Measurements from ENCODE around the gene PRG2. TPM values are rescaled to one million over a fixed set of nuclear protein-coding genes. Genes with fewer than 3 reads are reported as not detected.
A peak's percentile ranks its signal among the peaks of the same experiment; 100 is the strongest.

Gene PRG2
- total and polyA plus RNA-seq, 9 of the 15 experiments (the other 6 are each of a cell fraction or from before 2014, with no cell fraction given) = 1.8 to 78.0 (median 26.6) TPM

DNA sequence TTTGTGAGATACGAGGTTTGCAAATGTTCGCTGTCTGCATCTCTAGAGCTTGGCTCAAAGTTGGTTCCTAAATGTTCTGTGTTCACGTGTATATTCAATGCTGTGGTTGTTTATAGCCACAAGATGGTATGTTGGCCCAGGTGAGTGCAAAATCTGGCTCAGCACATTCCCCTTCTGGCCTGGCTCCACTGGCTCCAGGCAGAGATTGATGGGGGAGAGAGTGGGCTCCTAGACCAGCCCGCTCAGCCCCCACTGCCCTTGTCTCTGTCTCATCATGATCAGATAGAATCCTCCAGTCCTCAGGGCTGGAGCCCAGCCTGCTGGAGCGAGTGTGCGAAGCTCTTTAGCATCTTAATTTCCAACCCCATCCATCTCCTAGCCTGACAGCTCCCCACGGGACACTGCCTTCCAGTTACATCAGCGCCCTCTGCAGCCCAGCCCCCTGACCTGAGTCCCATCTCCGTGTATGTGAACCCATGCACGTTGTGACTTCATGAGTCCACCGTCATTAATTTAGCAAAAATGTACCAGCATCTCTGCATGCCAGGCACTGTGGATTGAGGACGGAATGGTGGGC is 50.3 kb downstream of the PRG2 start (continued):
- TF ChIP-seq, protein P1, sequence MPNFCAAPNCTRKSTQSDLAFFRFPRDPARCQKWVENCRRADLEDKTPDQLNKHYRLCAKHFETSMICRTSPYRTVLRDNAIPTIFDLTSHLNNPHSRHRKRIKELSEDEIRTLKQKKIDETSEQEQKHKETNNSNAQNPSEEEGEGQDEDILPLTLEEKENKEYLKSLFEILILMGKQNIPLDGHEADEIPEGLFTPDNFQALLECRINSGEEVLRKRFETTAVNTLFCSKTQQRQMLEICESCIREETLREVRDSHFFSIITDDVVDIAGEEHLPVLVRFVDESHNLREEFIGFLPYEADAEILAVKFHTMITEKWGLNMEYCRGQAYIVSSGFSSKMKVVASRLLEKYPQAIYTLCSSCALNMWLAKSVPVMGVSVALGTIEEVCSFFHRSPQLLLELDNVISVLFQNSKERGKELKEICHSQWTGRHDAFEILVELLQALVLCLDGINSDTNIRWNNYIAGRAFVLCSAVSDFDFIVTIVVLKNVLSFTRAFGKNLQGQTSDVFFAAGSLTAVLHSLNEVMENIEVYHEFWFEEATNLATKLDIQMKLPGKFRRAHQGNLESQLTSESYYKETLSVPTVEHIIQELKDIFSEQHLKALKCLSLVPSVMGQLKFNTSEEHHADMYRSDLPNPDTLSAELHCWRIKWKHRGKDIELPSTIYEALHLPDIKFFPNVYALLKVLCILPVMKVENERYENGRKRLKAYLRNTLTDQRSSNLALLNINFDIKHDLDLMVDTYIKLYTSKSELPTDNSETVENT (CRISPR knock-in tag; IDR thresholded peaks at IDR 0.05) = peak; percentile 27; the same call in 1 of the 2 replicates
- TF ChIP-seq, protein P2, sequence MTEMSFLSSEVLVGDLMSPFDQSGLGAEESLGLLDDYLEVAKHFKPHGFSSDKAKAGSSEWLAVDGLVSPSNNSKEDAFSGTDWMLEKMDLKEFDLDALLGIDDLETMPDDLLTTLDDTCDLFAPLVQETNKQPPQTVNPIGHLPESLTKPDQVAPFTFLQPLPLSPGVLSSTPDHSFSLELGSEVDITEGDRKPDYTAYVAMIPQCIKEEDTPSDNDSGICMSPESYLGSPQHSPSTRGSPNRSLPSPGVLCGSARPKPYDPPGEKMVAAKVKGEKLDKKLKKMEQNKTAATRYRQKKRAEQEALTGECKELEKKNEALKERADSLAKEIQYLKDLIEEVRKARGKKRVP (CRISPR knock-in tag; IDR thresholded peaks at IDR 0.05) = no peak
- TF ChIP-seq SAFB2 (IDR thresholded peaks at IDR 0.05; ENCODE audit: borderline replicate concordance, low read depth, low read length, severe bottlenecking) (no peak), ESRRB (CRISPR knock-in tag; IDR thresholded peaks at IDR 0.05; ENCODE audit: borderline replicate concordance) (no peak), CTBP1 (IDR thresholded peaks at IDR 0.05; ENCODE audit: borderline replicate concordance) (peak; percentile 87), RHOXF2B (CRISPR knock-in tag; conservative IDR thresholded peaks at IDR 0.05) (no peak), PYGO2 (tag; IDR thresholded peaks at IDR 0.05) (no peak), SRSF3 (IDR thresholded peaks at IDR 0.05; ENCODE audit: insufficient read depth, low read length) (no peak), TGIF2 (CRISPR knock-in tag; IDR thresholded peaks at IDR 0.05) (no peak), RERE (CRISPR knock-in tag; IDR thresholded peaks at IDR 0.05; ENCODE audit: borderline replicate concordance) (no peak), MTA3 (IDR thresholded peaks at IDR 0.05; ENCODE audit: borderline replicate concordance) (peak; percentile 45; the same call in 1 of the 2 replicates), HDAC8 (tag; IDR thresholded peaks at IDR 0.05) (no peak), XRCC3 (IDR thresholded peaks at IDR 0.05) (no peak), TRIM28 (IDR thresholded peaks at IDR 0.05) (no peak), MAFK (IDR thresholded peaks at IDR 0.05; ENCODE audit: low read length) (no peak), MTA1 (IDR thresholded peaks at IDR 0.05; ENCODE audit: borderline replicate concordance) (no peak), SIX5 (IDR thresholded peaks at IDR 0.05; ENCODE audit: borderline replicate concordance in 1 of 2, insufficient read depth in 1 of 2, low read depth in 1 of 2, low read length in 2 of 2) (no peak)
- TF ChIP-seq, protein P3, sequence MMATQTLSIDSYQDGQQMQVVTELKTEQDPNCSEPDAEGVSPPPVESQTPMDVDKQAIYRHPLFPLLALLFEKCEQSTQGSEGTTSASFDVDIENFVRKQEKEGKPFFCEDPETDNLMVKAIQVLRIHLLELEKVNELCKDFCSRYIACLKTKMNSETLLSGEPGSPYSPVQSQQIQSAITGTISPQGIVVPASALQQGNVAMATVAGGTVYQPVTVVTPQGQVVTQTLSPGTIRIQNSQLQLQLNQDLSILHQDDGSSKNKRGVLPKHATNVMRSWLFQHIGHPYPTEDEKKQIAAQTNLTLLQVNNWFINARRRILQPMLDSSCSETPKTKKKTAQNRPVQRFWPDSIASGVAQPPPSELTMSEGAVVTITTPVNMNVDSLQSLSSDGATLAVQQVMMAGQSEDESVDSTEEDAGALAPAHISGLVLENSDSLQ (IDR thresholded peaks at IDR 0.05) = peak; percentile 97

All from K562 (cell line).